HepG2 (cell line): ENCODE results near the gene AFF4. TPM values are rescaled to one million over a fixed set of nuclear protein-coding genes. Genes with fewer than 3 reads are reported as not detected.

Experiments used
- AHR ChIP-seq: IDR thresholded peaks from 2 replicates; pipeline ENCODE4 v1.6.1; 2018; ENCODE audit warnings: missing genetic modification reagents, missing compliant biosample characterization
- ATF7 ChIP-seq, 2 experiments: fragments of 450-650 bp in 1 of 2; sonication (generic) in 1 of 2; formaldehyde crosslinking in 1 of 2; IDR thresholded peaks; 2 replicates each; pipeline versions ENCODE4 v1.4.0 to v1.6.1; 2016 to 2020; ENCODE audit warnings: antibody characterized with exemption in 1 of 2, mild to moderate bottlenecking in 1 of 2, missing genetic modification reagents in 1 of 2
- ELF1 ChIP-seq: sonication (generic); formaldehyde crosslinking; IDR thresholded peaks from 2 replicates; pipeline ENCODE4 v1.4.0; 2020; ENCODE audit warnings: missing genetic modification reagents
- GATA4 ChIP-seq: sonication (generic); IDR thresholded peaks from 2 replicates; pipeline ENCODE4 v1.6.1; 2016; ENCODE audit warnings: antibody characterized with exemption, low read depth, borderline replicate concordance
- GMEB2 ChIP-seq: IDR thresholded peaks from 2 replicates; pipeline ENCODE4 v1.6.1; 2016; ENCODE audit warnings: missing biosample characterization, missing genetic modification reagents, low read depth
- HINFP ChIP-seq: sonication (generic); formaldehyde crosslinking; IDR thresholded peaks from 2 replicates; pipeline ENCODE4 v1.4.0; 2020; ENCODE audit warnings: low read depth, mild to moderate bottlenecking, missing genetic modification reagents
- HMGXB4 ChIP-seq, 2 experiments: sonication (generic) in 1 of 2; formaldehyde crosslinking in 1 of 2; IDR thresholded peaks; 2 replicates each; pipeline versions ENCODE4 v1.4.0 to v1.6.1; 2018 to 2020; ENCODE audit warnings: missing genetic modification reagents in 2 of 2, borderline replicate concordance in 1 of 2, low read depth in 1 of 2, mild to moderate bottlenecking in 1 of 2, missing biosample characterization in 1 of 2
- RCOR2 ChIP-seq: IDR thresholded peaks from 2 replicates; pipeline ENCODE4 v1.6.1; 2016; ENCODE audit warnings: missing biosample characterization, missing genetic modification reagents
- TARDBP ChIP-seq: sonication (generic); formaldehyde crosslinking; IDR thresholded peaks from 2 replicates; pipeline ENCODE4 v1.8.0; 2022; ENCODE audit warnings: mild to moderate bottlenecking, missing genetic modification reagents
- TBX3 ChIP-seq: fragments of 450-650 bp; IDR thresholded peaks from 2 replicates; pipeline ENCODE4 v1.6.1; 2017; ENCODE audit warnings: antibody characterized with exemption, mild to moderate bottlenecking, inconsistent platforms, borderline replicate concordance
- TFAP4 ChIP-seq: sonication (generic); IDR thresholded peaks from 2 replicates; pipeline ENCODE4 v1.6.1; 2016; ENCODE audit warnings: low read depth, borderline replicate concordance
- ZC3H13 ChIP-seq: sonication (generic); formaldehyde crosslinking; IDR thresholded peaks from 2 replicates; pipeline ENCODE4 v1.8.1; 2023; ENCODE audit warnings: mild to moderate bottlenecking, missing genetic modification reagents, moderate library complexity
- ZFP91 ChIP-seq: sonication (generic); formaldehyde crosslinking; IDR thresholded peaks from 2 replicates; pipeline ENCODE4 v1.9.0; 2022; ENCODE audit warnings: missing genetic modification reagents, mild to moderate bottlenecking, borderline replicate concordance
- ZNF17 ChIP-seq: sonication (generic); formaldehyde crosslinking; IDR thresholded peaks from 2 replicates; pipeline ENCODE4 v1.5.0; 2020; ENCODE audit warnings: mild to moderate bottlenecking, missing genetic modification reagents
- ZNF576 ChIP-seq: sonication (generic); formaldehyde crosslinking; IDR thresholded peaks from 2 replicates; pipeline ENCODE4 v1.4.0; 2020; ENCODE audit warnings: mild to moderate bottlenecking, missing genetic modification reagents
- ZNF577 ChIP-seq: sonication (generic); formaldehyde crosslinking; IDR thresholded peaks from 2 replicates; pipeline ENCODE4 v1.4.0; 2020; ENCODE audit warnings: mild to moderate bottlenecking, low read depth, missing genetic modification reagents, borderline replicate concordance
- ZNF639 ChIP-seq: conservative IDR thresholded peaks from 2 replicates; pipeline ENCODE4 v1.6.1; 2018; ENCODE audit warnings: missing genetic modification reagents
- ZNF672 ChIP-seq: sonication (generic); formaldehyde crosslinking; IDR thresholded peaks from 2 replicates; pipeline ENCODE4 v1.8.1; 2022; ENCODE audit warnings: missing genetic modification reagents
- ZNF768 ChIP-seq: sonication (generic); formaldehyde crosslinking; IDR thresholded peaks from 2 replicates; pipeline ENCODE4 v1.4.0; 2020; ENCODE audit warnings: missing genetic modification reagents
- polyA plus RNA-seq, 8 experiments: library from polyadenylated mRNA; depleted of rRNA in 3 of 8; stranded (reverse) in 7 of 8; unstranded in 1 of 8; fragments of >200 nt; fragmentation: Illumina TruSeq in 4 of 8; extraction: Trizol in 4 of 8; gene quantifications; 2 replicates each; pipeline versions ENCODE4 v1.2.1 to v1.2.3, GENCODE V29; 2011 to 2016; ENCODE audit warnings: low read depth in 4 of 8, missing spikeins in 1 of 8, mixed read lengths in 1 of 8; ENCODE audit not compliant: insufficient read depth in 1 of 8
- total RNA-seq, 5 experiments: library from RNA; depleted of rRNA; stranded (reverse); fragments of >200 nt; fragmentation: Illumina TruSeq; extraction: Trizol; gene quantifications; 2 replicates each; pipeline ENCODE4 v1.2.3, GENCODE V29; 2016; ENCODE audit warnings: low read depth in 1 of 5

AFF4 gene
- total and polyA plus RNA-seq, 2 of the 13 experiments (the other 11 are each of a cell fraction or from before 2014, with no cell fraction given) = 22.1 to 25.5 TPM

GRCh38 chr5:132830436-132831094 lies 132.9 kb downstream of the AFF4 start, which contains the start of gene SHROOM1 (continued):
- no peak for TF ChIP-seq ZNF576 (CRISPR knock-in tag)
- no peak for TF ChIP-seq TBX3
- TF ChIP-seq AHR (CRISPR knock-in tag) = no peak
- TF ChIP-seq RCOR2 = no peak
- no peak for TF ChIP-seq ZNF639 (CRISPR knock-in tag)
- no peak for TF ChIP-seq TFAP4
- TF ChIP-seq ELF1 = no peak
- no peak for TF ChIP-seq ZNF17 (CRISPR knock-in tag)
- TF ChIP-seq ZNF768 (CRISPR knock-in tag) = peak; percentile 66
- peak; percentile 27; the same call in 1 of the 2 replicates for TF ChIP-seq GMEB2 (CRISPR knock-in tag)
- TF ChIP-seq ATF7 (IDR thresholded peaks at IDR 0.05) = no peak
- TF ChIP-seq ATF7 (CRISPR knock-in tag; IDR thresholded peaks at IDR 0.05) = no peak
- peak in 1 of 2 experiments; percentile 36; a peak in 2 of 4 replicates for TF ChIP-seq HMGXB4 (CRISPR knock-in tag; IDR thresholded peaks at IDR 0.05; ENCODE audit: borderline replicate concordance in 1 of 2, low read depth in 1 of 2)
- peak; percentile 66; the same call in 1 of the 2 replicates for TF ChIP-seq ZNF577 (CRISPR knock-in tag)
- 0 out of 2 replicates have a peak, but pooled peaks have one; percentile 5 for TF ChIP-seq ZNF672
- TF ChIP-seq ZFP91 (CRISPR knock-in tag) = 0 out of 2 replicates have a peak, but pooled peaks have one; percentile 6
- TF ChIP-seq HINFP (CRISPR knock-in tag) = peak; percentile 91
- peak; percentile 65; the same call in 1 of the 2 replicates for TF ChIP-seq ZC3H13
- no peak; the same call in 1 of the 2 replicates for TF ChIP-seq GATA4
- no peak for TF ChIP-seq TARDBP (CRISPR knock-in tag)
